GM18873 (cell line): ENCODE results near the gene TCEAL7.
"Not testable (repeated sequence)": the region's sequence is repeated elsewhere in the genome, so short reads cannot be mapped to it uniquely, and the experiment has no call there.

Experiments used
- ATAC-seq: cut with Tn5 transposase; IDR thresholded peaks from one replicate; pipeline ENCODE4 v1.9.1; 2021; ENCODE audit warnings: mild to moderate bottlenecking, moderate library complexity, moderate number of reproducible peaks; ENCODE audit not compliant: unreplicated experiment, low FRiP score

The TCEAL7 gene, protein sequence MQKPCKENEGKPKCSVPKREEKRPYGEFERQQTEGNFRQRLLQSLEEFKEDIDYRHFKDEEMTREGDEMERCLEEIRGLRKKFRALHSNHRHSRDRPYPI

DNA sequence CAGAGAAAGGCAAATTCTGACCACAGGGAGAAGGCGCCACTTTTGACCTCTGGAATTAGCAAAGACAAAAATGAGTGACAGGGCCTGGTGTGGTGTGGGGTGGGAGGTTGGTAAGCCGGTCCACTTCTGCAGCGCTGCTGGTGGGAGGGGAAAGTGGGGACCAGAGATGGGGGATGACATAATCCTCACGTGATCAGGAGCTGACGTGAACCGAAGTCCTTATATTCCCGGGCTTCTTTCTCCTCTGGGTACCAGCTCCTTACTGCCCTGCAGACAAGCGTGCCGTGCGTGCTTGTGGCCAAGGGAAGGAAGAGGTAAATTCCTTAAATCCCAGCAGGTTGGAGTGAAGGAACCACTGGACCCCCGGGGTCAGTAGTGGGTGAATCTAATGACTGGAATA lies at the start of gene TCEAL7:
TCEAL7 (plus strand) TSS at position 249 of the 400 bp plus-strand sequence. CDS start 1,165 bp downstream, outside the sequence.
- ATAC-seq = no peak

DNA sequence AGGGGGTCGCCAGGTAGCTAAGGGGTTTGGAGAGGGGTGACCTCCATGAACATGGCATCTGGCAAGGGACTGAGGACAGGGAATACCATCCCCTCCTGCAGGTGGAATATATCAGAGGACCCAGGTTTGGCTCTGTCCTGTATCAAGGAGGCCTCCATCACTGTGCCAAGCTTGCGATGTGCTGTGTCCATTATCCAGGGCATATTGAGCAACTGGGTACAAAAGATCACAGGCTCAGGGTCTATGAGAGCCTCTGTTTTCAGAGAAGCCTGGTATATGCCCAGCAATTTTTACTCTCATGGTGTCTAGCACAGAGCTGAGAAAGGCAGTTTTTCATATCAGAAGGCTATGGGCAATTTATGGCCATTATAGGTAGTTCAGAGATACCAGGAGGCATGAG lies 36.9 kb upstream of the TCEAL7 start:
- no peak for ATAC-seq

DNA sequence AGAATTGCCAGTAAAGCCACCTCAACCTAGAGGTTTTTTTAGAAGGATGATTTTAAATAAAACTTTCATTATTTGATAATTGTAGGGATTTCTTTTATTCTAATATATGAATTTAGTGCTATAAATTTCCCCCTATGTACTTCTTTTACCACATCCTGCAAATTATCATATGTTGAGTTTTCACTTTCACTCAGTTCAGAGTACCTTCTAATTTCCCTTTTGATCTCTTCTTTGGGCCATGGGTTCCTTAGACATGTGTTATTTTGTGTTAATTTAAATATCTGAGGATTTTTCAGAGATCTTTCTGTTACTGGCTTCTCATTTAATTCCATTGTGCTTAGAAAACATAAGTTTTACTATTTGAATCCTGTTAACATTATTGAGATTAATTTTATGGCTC lies 25.3 kb upstream of the TCEAL7 start:
- ATAC-seq = no peak

DNA sequence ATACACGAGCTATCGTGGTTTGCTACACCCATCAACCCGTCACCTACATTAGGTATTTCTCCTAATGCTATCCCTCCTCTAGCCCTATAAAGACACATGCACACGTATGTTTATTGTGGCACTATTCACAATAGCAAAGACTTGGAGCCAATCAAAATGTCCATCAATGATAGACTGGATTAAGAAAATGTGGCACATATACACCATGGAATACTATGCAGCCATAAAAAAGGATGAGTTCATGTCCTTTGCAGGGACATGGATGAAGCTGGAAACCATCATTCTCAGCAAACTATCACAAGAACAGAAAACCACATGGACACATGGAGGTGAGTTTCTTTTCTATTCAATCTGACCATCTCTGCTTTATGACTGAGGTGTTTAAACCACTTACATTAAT lies 24.4 kb upstream of the TCEAL7 start:
- not testable (repeated sequence) for ATAC-seq

DNA sequence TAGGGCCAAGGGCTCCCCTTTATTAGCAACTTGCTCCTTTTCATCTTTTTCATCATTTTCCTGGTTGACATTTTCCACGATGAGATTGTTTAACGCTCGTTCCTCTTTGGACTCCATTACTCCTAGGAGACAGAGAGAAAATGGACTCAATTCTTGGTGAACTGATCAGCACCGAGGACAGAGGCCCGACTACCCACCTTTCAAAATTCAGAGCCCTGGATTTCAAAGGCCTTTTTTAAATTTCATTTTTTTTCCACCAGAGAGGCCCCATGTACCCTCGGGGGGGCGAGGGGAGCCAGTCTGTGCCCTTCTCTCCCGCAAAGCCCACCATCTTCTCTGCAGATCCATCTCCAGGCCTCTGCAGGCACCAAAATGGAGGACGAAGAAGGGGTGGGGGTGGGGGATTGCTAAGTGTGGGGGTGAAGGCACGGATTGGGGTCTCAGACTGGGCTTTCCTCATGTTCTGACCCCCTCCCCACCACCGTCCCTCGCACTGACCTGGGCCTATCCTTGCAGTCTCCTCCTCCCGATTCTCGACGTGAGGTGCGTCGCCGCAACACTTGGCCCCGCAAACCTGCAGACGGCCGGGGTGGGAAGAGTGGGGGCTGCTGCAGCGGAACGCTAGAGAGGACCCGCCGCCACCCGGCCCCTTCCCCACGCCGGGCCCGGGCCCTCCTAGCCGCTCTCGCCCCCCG lies 20.0 kb upstream of the TCEAL7 start:
- no peak for ATAC-seq

DNA sequence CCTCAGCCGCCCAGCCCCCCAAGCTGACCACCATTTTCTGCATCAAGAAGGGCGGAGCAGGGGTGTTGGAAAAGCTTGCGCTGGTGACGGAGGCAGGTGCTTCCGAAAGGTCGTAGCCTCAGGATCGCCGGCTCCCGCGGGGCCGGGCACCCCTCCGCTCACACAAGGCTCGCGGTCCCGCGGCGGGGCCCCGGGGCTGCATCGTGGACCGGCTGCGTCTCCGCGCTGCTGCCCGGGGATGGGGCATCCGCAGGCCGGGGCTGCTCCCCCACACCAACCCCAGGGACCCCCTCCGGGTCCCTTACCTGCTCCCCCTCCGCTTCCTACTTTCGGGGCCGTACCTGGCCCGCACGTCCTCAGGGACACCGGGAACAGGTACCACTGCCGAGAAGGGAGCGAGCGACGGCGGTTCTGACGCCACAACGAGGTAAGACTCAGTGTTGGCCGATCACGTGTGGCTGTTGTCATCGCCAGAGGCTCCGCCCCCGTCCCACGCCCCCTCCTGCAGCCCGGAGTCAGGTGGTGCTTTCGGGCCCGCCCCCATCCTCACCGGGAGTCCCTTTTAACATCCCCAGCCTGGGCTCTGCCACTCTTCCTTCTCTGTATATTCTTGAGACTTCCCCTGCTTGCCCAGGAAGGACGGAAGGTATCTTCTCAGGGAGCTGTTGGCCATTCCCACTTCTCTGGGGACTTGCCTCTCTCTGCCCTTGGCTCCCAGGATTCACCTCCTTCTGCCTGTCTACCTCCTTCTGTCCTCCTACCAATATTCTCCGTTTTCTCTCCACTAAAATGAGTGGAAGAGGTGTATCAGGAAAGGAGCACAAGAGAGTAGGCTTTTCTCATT lies 19.3 kb upstream of the TCEAL7 start, which contains the start of gene BEX2:
BEX2 (minus strand) TSS at position 436 of the 844 bp plus-strand sequence. CDS start 1,014 bp downstream, outside the sequence.
- ATAC-seq = peak; percentile 75

DNA sequence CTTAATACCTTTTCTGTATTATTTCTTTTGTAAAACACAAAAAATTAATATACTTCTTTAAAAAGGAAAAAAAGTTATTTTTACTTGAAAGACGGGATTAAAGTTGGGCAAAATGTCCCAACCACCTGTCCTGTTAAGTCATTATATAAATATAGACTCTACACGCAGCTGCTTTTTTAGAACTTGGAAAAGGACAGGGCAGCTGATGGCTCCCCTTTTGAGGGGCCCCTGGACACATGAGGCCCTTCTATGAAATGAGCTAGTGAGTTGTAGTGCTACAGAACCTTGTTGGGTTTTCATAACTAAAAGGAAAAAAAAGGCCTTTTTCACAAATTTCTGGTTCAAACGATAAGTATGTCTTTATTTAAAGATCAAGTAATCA lies 18.6 kb upstream of the TCEAL7 start:
- no peak for ATAC-seq

DNA sequence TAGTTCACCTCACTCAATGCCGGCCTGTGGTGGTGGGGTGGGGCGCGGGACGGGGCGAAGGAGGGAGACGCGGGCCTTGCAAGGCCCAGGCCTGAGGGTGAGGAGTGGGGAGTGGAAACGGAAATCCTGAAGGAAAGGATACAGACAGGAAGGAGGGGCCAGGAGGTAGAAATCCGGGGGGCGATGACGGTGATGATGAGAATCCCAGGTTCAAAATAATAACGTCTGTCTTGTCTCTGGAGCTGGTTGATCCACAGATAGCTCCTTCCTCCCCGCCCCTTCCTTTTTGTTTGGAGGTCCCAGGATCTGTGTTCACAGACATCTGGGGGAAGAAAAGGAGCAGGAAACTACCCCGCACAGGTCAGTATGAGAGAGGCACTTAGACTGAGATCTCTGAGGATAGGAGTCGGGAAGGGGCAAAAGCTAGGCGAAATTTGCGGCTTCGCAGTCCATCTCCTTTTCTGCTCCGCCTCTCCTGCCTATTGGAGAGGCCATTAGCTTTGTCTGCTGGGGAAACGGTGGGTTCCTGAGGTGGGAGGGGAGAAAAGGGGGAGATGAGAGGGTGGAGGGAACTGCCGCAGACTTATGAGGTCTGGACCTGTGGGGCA lies 746 bp downstream of the TCEAL7 start:
- no peak for ATAC-seq

DNA sequence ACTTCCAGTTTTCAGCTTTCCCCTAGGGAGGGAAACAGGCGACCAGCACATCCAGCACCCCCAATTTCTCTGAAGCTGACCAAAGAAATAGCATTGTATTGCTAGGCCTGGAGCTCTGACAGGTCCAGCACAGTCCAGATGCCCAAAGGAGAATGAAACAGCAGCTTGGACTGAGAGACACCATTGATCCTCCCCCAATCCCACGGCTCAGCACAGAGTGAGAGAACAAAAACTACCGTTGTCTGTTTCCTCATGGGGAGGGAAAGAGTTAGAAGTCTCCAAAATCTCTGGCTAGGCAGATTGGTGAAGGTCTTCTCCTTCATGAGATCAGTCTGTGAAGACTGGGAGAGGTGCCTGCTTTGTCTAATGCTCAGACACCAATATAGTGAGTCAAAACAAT lies 8.6 kb downstream of the TCEAL7 start:
- no peak for ATAC-seq

DNA sequence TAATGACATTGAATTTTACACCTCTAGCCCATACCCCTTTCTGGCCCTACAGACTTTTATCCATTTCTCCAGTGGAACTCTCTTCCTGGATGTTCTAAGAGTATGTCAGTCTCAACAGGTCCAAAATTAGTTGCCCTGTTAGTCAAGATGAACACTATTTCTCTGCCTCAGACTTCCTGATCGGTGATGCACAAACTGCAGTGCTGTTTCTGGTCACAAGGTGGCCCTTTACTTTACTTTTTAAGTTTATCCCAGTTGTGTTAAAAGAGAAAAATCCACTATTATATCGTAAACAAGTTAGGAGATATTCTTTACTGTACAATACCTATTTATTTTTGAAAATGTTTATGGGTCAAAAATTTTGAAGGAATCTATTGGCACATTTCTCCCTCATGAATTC lies 13.1 kb downstream of the TCEAL7 start:
- no peak for ATAC-seq

DNA sequence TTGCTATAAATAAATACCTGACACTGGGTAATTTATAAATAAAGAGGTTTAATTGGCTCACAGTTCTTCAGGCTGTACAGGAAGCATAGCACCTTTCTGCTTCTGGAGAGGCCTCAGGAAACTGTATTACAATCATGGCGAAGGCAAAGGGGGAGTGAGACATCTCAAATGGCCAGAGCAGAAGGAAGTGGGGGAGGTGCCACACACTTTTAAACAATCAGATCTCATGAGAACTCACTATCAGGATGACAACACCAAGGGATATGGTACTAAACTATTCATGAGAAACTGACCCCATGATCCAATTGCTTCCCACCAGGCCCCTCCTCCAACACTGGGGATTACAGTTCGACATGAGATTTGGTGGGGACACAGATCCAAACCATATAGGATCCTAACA lies 14.6 kb downstream of the TCEAL7 start:
- ATAC-seq = no peak

DNA sequence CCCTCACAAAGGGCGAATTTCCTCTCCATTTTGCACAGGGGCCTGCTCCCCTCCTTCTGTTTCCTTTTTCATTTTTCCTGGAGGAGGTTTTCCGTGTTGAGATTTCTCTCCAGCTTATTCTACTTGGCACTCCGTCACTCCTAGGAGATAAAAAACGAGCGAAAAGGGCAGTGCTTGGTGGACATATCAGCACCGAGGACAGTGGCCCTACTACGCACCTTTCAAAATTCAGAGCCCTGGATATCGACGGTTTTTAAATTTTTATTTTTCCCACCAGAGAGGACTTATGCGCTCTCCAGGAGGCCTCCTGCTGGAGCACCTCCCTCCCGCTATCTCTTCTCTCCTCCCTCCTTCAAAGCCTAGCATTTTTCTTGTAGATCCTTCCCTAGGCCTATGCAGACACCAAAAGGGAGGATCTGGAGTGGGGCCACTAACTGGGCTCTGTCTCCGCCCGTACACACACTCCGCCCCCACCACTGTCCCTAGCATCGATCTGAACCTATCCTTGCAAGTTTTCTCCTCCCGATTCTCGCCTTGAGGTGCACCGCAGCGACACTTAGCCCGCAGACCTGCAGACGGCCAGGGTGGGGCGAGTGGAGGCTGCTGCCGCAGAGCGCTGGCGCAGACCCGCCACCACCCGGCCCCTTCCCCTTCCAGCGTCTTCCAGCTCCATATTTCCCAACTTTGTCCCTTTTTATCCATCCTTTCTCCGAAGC lies 17.8 kb downstream of the TCEAL7 start:
- no peak for ATAC-seq

DNA sequence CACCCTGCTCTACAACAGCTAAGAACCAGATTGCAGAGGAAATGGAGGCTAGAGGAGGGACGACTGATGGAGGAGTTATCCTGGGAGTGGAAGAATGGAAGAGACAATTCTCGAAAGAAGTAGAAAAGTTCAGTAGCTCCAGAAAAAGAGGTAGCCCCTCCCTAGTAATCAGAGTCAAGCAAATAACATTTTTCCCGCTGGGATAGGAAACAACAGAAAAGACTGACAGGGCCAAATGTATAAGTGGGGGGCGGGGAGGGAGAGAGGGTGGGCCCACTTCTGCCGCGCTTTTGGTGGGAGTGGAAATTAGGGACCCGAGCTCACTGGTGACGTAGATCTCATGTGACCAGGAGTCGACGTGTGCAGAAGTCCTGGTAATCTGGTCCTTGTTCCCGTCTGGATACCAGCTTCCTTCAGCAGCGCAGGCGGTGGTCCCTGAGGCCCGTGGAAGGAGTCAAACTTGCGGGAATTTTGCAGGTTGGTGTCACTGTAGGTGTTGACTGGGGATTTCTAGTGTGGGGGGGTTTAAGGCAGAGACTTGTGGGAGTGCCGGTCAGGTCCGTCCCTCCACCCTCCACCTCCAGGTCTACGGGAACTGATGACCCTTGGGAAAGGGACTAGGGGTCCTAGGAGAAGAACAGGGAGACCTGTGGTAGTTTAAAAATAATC lies 26.2 kb downstream of the TCEAL7 start, which contains the start of gene TCEAL9:
TCEAL9 (plus strand) TSS at position 377 of the 669 bp plus-strand sequence. CDS start 1,179 bp downstream, outside the sequence.
- ATAC-seq = no peak

DNA sequence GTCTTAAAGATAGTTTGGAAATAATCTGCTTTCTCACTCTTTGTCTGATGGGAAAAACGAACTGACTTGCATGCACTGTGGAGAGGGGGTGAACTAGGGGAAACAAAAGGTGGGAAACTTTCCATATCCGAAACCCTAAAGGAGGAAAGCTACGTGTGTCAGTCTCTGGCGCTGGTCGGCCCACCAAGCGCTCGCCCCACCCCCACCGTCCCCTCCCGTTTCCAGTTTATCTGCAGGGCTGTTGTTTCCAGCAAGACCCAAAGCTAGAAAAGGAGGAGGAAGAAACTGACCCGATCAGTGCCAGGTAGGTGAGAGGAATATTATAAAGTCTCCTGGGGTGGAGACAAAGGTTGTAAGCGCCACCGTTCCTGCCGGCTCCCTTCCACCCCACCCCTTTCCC lies 26.8 kb downstream of the TCEAL7 start:
- no peak for ATAC-seq

DNA sequence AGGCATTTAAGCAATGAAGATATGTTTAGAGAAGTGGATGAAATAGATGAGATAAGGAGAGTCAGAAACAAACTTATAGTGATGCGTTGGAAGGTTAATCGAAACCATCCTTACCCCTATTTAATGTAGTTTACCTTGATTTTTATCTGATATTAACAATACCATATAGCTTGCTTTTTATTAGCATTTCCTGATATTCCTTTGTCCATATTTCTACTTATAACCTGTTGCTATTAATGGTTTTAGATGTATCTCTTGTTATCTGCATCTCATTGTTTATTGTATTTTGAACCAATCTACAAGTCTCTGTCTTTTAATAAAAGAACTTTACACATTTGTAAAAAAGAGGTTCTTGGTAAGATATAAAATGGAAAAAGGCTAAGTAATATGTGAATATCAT lies 27.8 kb downstream of the TCEAL7 start:
- no peak for ATAC-seq

DNA sequence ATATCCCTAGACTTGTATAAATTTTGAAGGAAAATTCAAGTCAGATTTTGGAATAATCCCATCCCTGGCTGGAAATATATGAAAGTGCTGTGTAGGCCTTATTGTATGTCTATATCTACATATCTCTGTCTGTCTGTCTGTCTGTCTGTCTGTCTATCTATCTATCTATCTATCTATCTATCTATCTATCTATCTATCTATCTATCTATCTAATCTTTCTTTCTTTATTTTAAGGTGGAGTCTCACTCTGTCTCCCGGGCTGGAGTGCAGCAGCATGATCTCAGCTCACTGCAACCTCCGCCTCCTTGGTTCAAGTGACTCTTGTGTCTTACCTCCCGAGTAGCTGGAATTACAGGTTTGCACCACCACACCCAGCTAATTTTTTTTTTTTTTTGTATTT lies 29.6 kb downstream of the TCEAL7 start:
- ATAC-seq = not testable (repeated sequence)

DNA sequence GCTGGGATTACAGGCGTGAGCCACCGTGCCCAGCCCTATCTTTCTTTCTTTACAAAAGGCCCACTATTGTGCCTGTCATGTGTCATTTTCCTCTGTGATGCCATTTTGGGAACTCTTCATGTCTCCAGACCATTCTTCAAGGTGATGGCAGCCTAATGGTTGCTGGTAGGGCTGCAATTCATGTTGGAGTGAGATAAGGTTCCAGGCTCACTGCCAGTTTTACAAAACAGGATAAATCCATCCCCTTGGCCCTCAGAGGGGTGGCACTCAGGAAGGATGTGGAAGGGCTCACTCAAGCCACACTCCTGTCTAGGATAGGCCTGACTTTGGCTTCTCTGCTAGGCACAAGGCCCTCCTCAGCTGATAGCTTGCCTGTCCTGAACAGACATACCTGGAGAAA lies 30.1 kb downstream of the TCEAL7 start:
- no peak for ATAC-seq

DNA sequence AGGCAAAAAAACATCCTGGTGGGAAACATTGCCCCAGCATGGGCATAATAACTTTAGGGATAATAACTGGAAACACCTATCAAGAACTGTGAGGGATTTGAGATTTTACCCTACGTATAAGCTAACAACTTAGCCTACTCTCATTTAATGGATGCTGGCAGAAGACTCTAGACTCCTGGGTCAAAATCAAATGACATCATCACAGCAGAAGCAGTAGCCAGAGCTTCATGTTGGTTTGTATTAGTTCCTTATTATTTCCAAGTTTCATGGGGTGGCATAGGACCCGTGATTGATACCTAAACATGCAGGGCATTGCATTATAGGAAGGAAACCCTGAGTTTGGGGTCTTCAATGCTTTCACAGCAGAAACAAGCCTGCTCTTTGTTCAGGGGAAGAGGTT lies 30.9 kb downstream of the TCEAL7 start:
- no peak for ATAC-seq

DNA sequence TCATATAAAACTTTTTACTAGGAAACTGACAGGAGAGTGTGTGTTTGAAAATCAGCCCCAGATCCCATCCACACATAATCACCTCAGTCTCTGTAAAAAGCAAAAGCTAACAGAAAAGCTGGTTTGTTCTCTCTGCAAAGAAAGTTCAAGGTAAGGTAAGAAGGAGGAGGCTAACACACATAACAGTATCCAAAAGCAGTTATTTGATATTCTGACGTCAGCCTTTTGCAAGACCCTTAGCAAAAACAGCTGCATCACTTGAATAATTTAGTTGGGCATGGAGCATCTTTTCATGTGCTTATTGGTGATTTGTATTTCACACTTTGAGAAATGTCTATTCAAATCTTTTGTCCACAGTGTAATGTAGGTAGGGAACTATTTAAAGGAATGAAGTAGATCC lies 31.8 kb downstream of the TCEAL7 start:
- no peak for ATAC-seq

DNA sequence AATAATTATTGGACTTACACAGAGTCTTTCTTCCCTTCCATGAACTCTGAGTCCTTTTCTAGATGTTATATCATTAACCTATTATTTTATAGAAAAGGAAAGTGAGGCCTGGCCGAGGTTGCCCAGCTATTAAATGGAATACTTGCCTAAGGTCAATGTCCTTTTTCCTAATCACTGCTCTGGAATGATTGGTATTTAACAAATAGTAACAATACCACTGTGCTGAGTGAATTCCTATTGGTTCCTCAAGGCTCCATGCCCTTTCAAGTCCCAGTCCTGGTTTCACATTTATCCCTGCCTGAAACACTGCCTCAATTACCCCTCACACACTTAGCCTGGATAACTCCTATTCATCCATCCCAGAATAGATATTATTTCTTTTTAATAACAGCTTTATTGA lies 32.4 kb downstream of the TCEAL7 start:
- ATAC-seq = no peak
